Measurements from ENCODE around the gene UNC5CL. TPM values are rescaled to one million over a fixed set of nuclear protein-coding genes. Genes with fewer than 3 reads are reported as not detected.

Gene UNC5CL
- total and polyA plus RNA-seq, 2 experiments from 2014 or later = 0.87 to 1.2 TPM

DNA sequence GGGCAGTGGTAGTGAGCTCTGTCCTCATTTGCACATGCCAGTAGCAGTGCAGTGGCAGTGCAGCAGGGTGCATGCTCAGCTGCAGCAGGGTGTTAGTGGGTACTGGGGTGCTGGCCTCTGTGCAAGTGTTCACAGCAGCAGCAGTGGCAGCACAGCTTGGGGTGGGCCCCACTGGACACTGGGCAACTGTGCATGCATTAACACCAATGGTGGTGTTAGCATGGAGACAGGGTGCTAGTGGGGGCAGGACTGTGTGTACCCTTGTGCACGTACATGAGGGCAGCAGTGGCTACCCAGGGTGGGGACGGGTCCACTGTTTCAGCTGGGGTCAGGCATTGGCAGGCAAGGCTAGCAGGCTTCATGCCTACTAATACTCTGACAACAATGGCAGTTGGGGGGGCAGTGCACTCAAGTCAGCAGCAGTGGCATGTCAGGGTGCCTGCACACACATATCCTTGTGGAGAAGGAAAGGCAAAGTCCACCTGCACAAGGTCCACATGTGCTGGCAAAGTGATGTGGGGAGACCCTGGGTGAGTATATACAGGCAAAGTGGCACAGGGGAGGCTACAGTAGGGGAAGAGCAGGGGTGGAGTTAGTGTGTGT, 60.2 kb downstream of the UNC5CL start:
- TF ChIP-seq EZH2phosphoT487 (IDR thresholded peaks at IDR 0.05; ENCODE audit: unreplicated experiment) (no peak), NANOG (IDR thresholded peaks at IDR 0.05; ENCODE audit: borderline replicate concordance) (no peak), POLR2AphosphoS5 (IDR thresholded peaks at IDR 0.05; ENCODE audit: low read depth) (no peak), JUNB (IDR thresholded peaks at IDR 0.05; ENCODE audit: unreplicated experiment) (no peak), ZNF331 (CRISPR knock-in tag; IDR thresholded peaks at IDR 0.05; ENCODE audit: low read depth) (no peak), CREB1 (CRISPR knock-in tag; IDR thresholded peaks at IDR 0.05; ENCODE audit: low read depth) (no peak), EZH2 (IDR thresholded peaks at IDR 0.05; ENCODE audit: low read depth, unreplicated experiment) (no peak), ZNF114 (CRISPR knock-in tag; IDR thresholded peaks at IDR 0.05) (no peak), STAT1 (IDR thresholded peaks at IDR 0.05; ENCODE audit: unreplicated experiment) (no peak)
- TF ChIP-seq, protein P1, sequence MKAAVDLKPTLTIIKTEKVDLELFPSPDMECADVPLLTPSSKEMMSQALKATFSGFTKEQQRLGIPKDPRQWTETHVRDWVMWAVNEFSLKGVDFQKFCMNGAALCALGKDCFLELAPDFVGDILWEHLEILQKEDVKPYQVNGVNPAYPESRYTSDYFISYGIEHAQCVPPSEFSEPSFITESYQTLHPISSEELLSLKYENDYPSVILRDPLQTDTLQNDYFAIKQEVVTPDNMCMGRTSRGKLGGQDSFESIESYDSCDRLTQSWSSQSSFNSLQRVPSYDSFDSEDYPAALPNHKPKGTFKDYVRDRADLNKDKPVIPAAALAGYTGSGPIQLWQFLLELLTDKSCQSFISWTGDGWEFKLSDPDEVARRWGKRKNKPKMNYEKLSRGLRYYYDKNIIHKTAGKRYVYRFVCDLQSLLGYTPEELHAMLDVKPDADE (IDR thresholded peaks at IDR 0.05) = no peak
- TF ChIP-seq, protein P2, sequence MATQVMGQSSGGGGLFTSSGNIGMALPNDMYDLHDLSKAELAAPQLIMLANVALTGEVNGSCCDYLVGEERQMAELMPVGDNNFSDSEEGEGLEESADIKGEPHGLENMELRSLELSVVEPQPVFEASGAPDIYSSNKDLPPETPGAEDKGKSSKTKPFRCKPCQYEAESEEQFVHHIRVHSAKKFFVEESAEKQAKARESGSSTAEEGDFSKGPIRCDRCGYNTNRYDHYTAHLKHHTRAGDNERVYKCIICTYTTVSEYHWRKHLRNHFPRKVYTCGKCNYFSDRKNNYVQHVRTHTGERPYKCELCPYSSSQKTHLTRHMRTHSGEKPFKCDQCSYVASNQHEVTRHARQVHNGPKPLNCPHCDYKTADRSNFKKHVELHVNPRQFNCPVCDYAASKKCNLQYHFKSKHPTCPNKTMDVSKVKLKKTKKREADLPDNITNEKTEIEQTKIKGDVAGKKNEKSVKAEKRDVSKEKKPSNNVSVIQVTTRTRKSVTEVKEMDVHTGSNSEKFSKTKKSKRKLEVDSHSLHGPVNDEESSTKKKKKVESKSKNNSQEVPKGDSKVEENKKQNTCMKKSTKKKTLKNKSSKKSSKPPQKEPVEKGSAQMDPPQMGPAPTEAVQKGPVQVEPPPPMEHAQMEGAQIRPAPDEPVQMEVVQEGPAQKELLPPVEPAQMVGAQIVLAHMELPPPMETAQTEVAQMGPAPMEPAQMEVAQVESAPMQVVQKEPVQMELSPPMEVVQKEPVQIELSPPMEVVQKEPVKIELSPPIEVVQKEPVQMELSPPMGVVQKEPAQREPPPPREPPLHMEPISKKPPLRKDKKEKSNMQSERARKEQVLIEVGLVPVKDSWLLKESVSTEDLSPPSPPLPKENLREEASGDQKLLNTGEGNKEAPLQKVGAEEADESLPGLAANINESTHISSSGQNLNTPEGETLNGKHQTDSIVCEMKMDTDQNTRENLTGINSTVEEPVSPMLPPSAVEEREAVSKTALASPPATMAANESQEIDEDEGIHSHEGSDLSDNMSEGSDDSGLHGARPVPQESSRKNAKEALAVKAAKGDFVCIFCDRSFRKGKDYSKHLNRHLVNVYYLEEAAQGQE (IDR thresholded peaks at IDR 0.05; ENCODE audit: unreplicated experiment) = no peak
- TF ChIP-seq, protein P3, sequence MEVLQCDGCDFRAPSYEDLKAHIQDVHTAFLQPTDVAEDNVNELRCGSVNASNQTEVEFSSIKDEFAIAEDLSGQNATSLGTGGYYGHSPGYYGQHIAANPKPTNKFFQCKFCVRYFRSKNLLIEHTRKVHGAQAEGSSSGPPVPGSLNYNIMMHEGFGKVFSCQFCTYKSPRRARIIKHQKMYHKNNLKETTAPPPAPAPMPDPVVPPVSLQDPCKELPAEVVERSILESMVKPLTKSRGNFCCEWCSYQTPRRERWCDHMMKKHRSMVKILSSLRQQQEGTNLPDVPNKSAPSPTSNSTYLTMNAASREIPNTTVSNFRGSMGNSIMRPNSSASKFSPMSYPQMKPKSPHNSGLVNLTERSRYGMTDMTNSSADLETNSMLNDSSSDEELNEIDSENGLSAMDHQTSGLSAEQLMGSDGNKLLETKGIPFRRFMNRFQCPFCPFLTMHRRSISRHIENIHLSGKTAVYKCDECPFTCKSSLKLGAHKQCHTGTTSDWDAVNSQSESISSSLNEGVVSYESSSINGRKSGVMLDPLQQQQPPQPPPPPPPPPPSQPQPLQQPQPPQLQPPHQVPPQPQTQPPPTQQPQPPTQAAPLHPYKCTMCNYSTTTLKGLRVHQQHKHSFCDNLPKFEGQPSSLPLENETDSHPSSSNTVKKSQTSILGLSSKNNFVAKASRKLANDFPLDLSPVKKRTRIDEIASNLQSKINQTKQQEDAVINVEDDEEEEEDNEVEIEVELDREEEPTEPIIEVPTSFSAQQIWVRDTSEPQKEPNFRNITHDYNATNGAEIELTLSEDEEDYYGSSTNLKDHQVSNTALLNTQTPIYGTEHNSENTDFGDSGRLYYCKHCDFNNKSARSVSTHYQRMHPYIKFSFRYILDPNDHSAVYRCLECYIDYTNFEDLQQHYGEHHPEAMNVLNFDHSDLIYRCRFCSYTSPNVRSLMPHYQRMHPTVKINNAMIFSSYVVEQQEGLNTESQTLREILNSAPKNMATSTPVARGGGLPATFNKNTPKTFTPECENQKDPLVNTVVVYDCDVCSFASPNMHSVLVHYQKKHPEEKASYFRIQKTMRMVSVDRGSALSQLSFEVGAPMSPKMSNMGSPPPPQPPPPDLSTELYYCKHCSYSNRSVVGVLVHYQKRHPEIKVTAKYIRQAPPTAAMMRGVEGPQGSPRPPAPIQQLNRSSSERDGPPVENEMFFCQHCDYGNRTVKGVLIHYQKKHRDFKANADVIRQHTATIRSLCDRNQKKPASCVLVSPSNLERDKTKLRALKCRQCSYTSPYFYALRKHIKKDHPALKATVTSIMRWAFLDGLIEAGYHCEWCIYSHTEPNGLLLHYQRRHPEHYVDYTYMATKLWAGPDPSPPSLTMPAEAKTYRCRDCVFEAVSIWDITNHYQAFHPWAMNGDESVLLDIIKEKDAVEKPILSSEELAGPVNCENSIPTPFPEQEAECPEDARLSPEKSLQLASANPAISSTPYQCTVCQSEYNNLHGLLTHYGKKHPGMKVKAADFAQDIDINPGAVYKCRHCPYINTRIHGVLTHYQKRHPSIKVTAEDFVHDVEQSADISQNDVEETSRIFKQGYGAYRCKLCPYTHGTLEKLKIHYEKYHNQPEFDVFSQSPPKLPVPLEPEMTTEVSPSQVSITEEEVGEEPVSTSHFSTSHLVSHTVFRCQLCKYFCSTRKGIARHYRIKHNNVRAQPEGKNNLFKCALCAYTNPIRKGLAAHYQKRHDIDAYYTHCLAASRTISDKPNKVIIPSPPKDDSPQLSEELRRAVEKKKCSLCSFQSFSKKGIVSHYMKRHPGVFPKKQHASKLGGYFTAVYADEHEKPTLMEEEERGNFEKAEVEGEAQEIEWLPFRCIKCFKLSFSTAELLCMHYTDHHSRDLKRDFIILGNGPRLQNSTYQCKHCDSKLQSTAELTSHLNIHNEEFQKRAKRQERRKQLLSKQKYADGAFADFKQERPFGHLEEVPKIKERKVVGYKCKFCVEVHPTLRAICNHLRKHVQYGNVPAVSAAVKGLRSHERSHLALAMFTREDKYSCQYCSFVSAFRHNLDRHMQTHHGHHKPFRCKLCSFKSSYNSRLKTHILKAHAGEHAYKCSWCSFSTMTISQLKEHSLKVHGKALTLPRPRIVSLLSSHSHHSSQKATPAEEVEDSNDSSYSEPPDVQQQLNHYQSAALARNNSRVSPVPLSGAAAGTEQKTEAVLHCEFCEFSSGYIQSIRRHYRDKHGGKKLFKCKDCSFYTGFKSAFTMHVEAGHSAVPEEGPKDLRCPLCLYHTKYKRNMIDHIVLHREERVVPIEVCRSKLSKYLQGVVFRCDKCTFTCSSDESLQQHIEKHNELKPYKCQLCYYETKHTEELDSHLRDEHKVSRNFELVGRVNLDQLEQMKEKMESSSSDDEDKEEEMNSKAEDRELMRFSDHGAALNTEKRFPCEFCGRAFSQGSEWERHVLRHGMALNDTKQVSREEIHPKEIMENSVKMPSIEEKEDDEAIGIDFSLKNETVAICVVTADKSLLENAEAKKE (CRISPR knock-in tag; IDR thresholded peaks at IDR 0.05) = no peak
- TF ChIP-seq, protein P4, sequence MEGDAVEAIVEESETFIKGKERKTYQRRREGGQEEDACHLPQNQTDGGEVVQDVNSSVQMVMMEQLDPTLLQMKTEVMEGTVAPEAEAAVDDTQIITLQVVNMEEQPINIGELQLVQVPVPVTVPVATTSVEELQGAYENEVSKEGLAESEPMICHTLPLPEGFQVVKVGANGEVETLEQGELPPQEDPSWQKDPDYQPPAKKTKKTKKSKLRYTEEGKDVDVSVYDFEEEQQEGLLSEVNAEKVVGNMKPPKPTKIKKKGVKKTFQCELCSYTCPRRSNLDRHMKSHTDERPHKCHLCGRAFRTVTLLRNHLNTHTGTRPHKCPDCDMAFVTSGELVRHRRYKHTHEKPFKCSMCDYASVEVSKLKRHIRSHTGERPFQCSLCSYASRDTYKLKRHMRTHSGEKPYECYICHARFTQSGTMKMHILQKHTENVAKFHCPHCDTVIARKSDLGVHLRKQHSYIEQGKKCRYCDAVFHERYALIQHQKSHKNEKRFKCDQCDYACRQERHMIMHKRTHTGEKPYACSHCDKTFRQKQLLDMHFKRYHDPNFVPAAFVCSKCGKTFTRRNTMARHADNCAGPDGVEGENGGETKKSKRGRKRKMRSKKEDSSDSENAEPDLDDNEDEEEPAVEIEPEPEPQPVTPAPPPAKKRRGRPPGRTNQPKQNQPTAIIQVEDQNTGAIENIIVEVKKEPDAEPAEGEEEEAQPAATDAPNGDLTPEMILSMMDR (conservative IDR thresholded peaks at IDR 0.05; ENCODE audit: low read depth in 2 of 2) = no peak
- ATAC-seq = no peak
- DNase-seq (ENCODE audit: low spot score) = no peak
- Mint-ChIP-seq H3K27ac (no peak overlapping the region), H3K4me3 (no peak overlapping the region), H3K36me3 (ENCODE audit: low read depth) (no peaks in the 10 kb centered on the region), H3K27me3 (ENCODE audit: insufficient read depth, low read depth, poor library complexity) (peaks cover 2% of the 10 kb centered on the region), H3K9me3 (no peaks in the 10 kb centered on the region), H3K4me1 (peaks cover 22% of the 10 kb centered on the region)
- Histone ChIP-seq H3K79me2 (replicated peaks; ENCODE audit: insufficient read depth) (no peaks in the 10 kb centered on the region), H3K27ac (ENCODE audit: low read depth) (no peak overlapping the region), H3K9me2 (ENCODE audit: insufficient read depth) (peaks cover 4% of the 10 kb centered on the region; the same call in 1 of the 2 replicates), H3K4me2 (no peak overlapping the region), H2AFZ (no peak overlapping the region), H3F3A (replicated peaks; ENCODE audit: low read depth) (no peaks in the 10 kb centered on the region), H3K4me1 (ENCODE audit: insufficient read depth) (peaks cover 18% of the 10 kb centered on the region), H4K20me1 (replicated peaks; ENCODE audit: insufficient read depth) (no peaks in the 10 kb centered on the region), H3K36me3 (ENCODE audit: insufficient read depth) (no peaks in the 10 kb centered on the region), H3K27me3 (ENCODE audit: insufficient read depth) (no peaks in the 10 kb centered on the region), H3K4me3 (no peak overlapping the region)

Data from GM23338 (cell line).